B cell (primary cell): ENCODE data around the gene RAD21L1.

Experiments
- CTCF ChIP-seq: fragments of 200-600 bp; IDR thresholded peaks from one replicate; pipeline ENCODE4 v1.8.0; 2022; ENCODE audit warnings: antibody characterized with exemption, mild to moderate bottlenecking
- EZH2 ChIP-seq: IDR thresholded peaks from 2 replicates; pipeline ENCODE4 v1.6.1; 2012; ENCODE audit warnings: borderline replicate concordance, low read depth, mild to moderate bottlenecking, moderate library complexity, low read length; ENCODE audit not compliant: insufficient read depth, poor library complexity, severe bottlenecking

DNA sequence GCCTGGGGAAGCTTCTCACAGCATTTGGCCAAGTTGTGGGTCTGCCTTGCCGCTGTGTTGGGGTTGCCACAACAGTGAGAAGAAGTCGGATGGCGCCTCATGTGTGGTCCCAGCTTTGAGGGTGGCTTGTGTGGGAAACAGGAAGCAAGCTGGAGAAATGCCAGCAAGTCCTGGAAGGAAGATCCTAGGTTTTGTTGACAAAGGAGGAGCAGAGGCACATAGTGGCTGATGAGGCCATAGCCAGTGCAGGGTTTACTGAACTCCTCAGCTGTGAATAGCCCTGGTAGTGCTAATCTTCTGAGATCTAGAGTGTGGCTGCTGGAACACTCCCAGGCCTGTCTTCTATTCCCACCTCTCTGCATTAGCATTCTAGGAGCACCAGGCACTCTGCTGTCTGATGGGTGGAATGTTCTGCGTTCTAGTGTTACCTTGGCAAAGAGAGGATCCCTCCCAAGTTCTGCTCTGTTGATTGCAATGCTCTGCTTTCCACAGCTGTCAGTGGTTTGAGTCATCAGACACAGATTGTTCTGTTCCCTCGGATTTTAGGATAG is 65.4 kb downstream of the RAD21L1 start:
- TF ChIP-seq CTCF, result no peak
- no peak for TF ChIP-seq EZH2
